ENCODE results near the gene ZNF710. TPM values are rescaled to one million over a fixed set of nuclear protein-coding genes. Genes with fewer than 3 reads are reported as not detected.

ZNF710 gene
- total and polyA plus RNA-seq, 9 of the 15 experiments (the other 6 are each of a cell fraction or from before 2014, with no cell fraction given), result 0.56 to 14.2 (median 5.2) TPM

GRCh38 chr15:90037961-90038631, 37.0 kb downstream of the ZNF710 start (continued):
- TF ChIP-seq RCOR1 (IDR thresholded peaks at IDR 0.05; ENCODE audit: borderline replicate concordance in 1 of 2, low read depth in 2 of 2, low read length in 2 of 2) (peak in 1 of 2 experiments; percentile 15; a peak in 1 of 4 replicates), FOS (IDR thresholded peaks at IDR 0.05; ENCODE audit: extremely low read depth, insufficient read length) (peak; percentile 22), MTA3 (IDR thresholded peaks at IDR 0.05; ENCODE audit: borderline replicate concordance) (0 out of 2 replicates have a peak, but pooled peaks have one; percentile 58), HDAC8 (tag; IDR thresholded peaks at IDR 0.05) (peak; percentile 63; the same call in 1 of the 2 replicates), SIX5 (IDR thresholded peaks at IDR 0.05; ENCODE audit: borderline replicate concordance in 1 of 2, insufficient read depth in 1 of 2, low read depth in 1 of 2, low read length in 2 of 2) (no peak), JUN (IDR thresholded peaks at IDR 0.05; ENCODE audit: borderline replicate concordance, low read depth, low read length) (peak; percentile 84; the same call in 1 of the 2 replicates), JUN (CRISPR knock-in tag; IDR thresholded peaks at IDR 0.05; ENCODE audit: borderline replicate concordance) (no peak), ZNF561 (CRISPR knock-in tag; conservative IDR thresholded peaks at IDR 0.05) (no peak), ATF1 (CRISPR knock-in tag; IDR thresholded peaks at IDR 0.05) (no peak), ATF1 (tag; IDR thresholded peaks at IDR 0.05) (peak; percentile 77), FOXP1 (CRISPR knock-in tag; IDR thresholded peaks at IDR 0.05) (no peak), ZNF436 (CRISPR knock-in tag; IDR thresholded peaks at IDR 0.05) (no peak), ZC3H4 (CRISPR knock-in tag; IDR thresholded peaks at IDR 0.05; ENCODE audit: borderline replicate concordance) (no peak), CBFA2T3 (IDR thresholded peaks at IDR 0.05) (peak; percentile 35), PHF20 (IDR thresholded peaks at IDR 0.05; ENCODE audit: partially characterized antibody) (no peak), ZNF592 (IDR thresholded peaks at IDR 0.05) (peak; percentile 97), NRF1 (conservative IDR thresholded peaks at IDR 0.05 in 1 of 2, IDR thresholded peaks at IDR 0.05 in 1 of 2) (peak in 1 of 2 experiments; percentile 9; a peak in 1 of 4 replicates), ZNF174 (CRISPR knock-in tag; IDR thresholded peaks at IDR 0.05) (no peak), ATF6 (CRISPR knock-in tag; IDR thresholded peaks at IDR 0.05) (no peak)

All from K562 (cell line).